Astrocyte (in vitro differentiated cells and primary cell): Measurements from ENCODE around the gene PDE8A. TPM values are rescaled to one million over a fixed set of nuclear protein-coding genes. Genes with fewer than 3 reads are reported as not detected.
A peak's percentile ranks its signal among the peaks of the same experiment; 100 is the strongest.

Experiments used
- DNase-seq: peaks from one replicate; pipeline ENCODE4 v3.0.0-alpha.2; 2010; ENCODE audit warnings: low read depth
- FAIRE-seq: peaks from 2 replicates; lab custom pipeline; 2011; peaks lifted over from hg19 to GRCh38; lab: Jason Lieb, UNC
- H2AFZ ChIP-seq: 2 replicates; pipeline ENCODE4 v1.6.0; 2012; ENCODE audit warnings: low read depth, low read length, inconsistent platforms
- H3K27ac ChIP-seq: 2 replicates; pipeline ENCODE4 v1.5.1; 2011; ENCODE audit warnings: low read depth, low read length, inconsistent platforms
- H3K27me3 ChIP-seq: 2 replicates; pipeline ENCODE4 v1.6.0; 2011; ENCODE audit warnings: low read length, inconsistent platforms; ENCODE audit not compliant: insufficient read depth
- H3K36me3 ChIP-seq: 2 replicates; pipeline ENCODE4 v1.5.1; 2011; ENCODE audit warnings: low read length, inconsistent platforms; ENCODE audit not compliant: insufficient read depth
- H3K4me1 ChIP-seq: 2 replicates; pipeline ENCODE4 v1.5.1; 2011; ENCODE audit warnings: low read length, inconsistent platforms; ENCODE audit not compliant: insufficient read depth
- H3K4me2 ChIP-seq: 2 replicates; pipeline ENCODE4 v1.6.0; 2012; ENCODE audit warnings: low read length, inconsistent platforms
- H3K4me3 ChIP-seq: 2 replicates; pipeline ENCODE4 v1.5.1; 2011; ENCODE audit warnings: low read depth, mild to moderate bottlenecking, low read length, inconsistent platforms; ENCODE audit not compliant: insufficient read depth
- H3K79me2 ChIP-seq: 2 replicates; pipeline ENCODE4 v1.6.0; 2012; ENCODE audit warnings: mild to moderate bottlenecking, low read length, inconsistent platforms; ENCODE audit not compliant: insufficient read depth
- H3K9ac ChIP-seq: 2 replicates; pipeline ENCODE4 v1.6.0; 2012; ENCODE audit warnings: mild to moderate bottlenecking, low read length, inconsistent platforms
- H3K9me3 ChIP-seq: 2 replicates; pipeline ENCODE4 v1.5.1; 2012; ENCODE audit warnings: low read depth, mild to moderate bottlenecking, low read length, inconsistent platforms; ENCODE audit not compliant: insufficient read depth
- H4K20me1 ChIP-seq: 2 replicates; pipeline ENCODE4 v1.6.0; 2012; ENCODE audit warnings: low read length, inconsistent platforms; ENCODE audit not compliant: insufficient read depth
- H3K27ac Mint-ChIP-seq: one replicate; pipeline ENCODE4 v1.8.0; 2021; ENCODE audit warnings: mild to moderate bottlenecking, mixed read lengths; ENCODE audit not compliant: unreplicated experiment
- H3K27me3 Mint-ChIP-seq: one replicate; pipeline ENCODE4 v1.8.0; 2021; ENCODE audit warnings: low read depth, mixed read lengths; ENCODE audit not compliant: unreplicated experiment
- H3K36me3 Mint-ChIP-seq: one replicate; pipeline ENCODE4 v1.8.0; 2021; ENCODE audit warnings: low read depth, mixed read lengths; ENCODE audit not compliant: unreplicated experiment
- H3K4me1 Mint-ChIP-seq: one replicate; pipeline ENCODE4 v1.8.0; 2021; ENCODE audit warnings: low read depth, mixed read lengths; ENCODE audit not compliant: unreplicated experiment
- H3K4me3 Mint-ChIP-seq: one replicate; pipeline ENCODE4 v1.8.0; 2021; ENCODE audit warnings: mild to moderate bottlenecking, moderate library complexity, mixed read lengths; ENCODE audit not compliant: unreplicated experiment
- H3K9me3 Mint-ChIP-seq: one replicate; pipeline ENCODE4 v1.8.0; 2021; ENCODE audit warnings: mild to moderate bottlenecking, mixed read lengths; ENCODE audit not compliant: unreplicated experiment
- EZH2 ChIP-seq: IDR thresholded peaks from 2 replicates; pipeline ENCODE4 v1.6.1; 2012; ENCODE audit warnings: mild to moderate bottlenecking, low read length, inconsistent platforms; ENCODE audit not compliant: insufficient read depth
- total RNA-seq: library from RNA; stranded (reverse); gene quantifications from 2 replicates; pipeline ENCODE4 v1.2.1, GENCODE V29; 2021
- TF ChIP-seq, protein P1 (sequence below): IDR thresholded peaks from 2 replicates; pipeline ENCODE4 v1.5.1; 2011; ENCODE audit warnings: low read depth, mild to moderate bottlenecking, inconsistent platforms, low read length, moderate library complexity; ENCODE audit not compliant: insufficient read depth

Gene PDE8A
- total RNA-seq, 1 donor from 2014 or later = 18.0 TPM

DNA sequence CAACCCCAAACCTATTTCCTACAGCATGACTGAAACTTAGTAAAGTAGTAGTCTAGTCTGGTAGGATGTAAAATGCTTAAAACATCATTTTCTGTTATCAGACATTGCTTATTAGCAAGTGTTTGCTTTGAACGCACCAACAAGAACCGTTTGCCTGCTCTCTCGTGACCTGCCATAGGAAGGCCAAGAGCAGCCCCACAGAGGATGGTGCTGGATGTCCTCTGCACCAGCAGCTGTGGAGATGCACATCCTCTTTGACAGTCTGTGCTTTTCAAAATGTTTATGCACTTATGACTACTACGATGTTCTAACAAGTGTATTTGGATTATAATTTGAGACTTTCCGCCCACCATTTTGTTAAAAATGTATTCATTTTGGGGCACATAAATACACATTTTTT lies 59.6 kb downstream of the PDE8A start:
- Histone ChIP-seq H3K4me1 (peaks cover 2% of the 10 kb centered on the region), H3K36me3 (no peaks in the 10 kb centered on the region), H3K9ac (no peak overlapping the region), H3K27ac (no peak overlapping the region), H3K27me3 (no peaks in the 10 kb centered on the region), H2AFZ (no peak overlapping the region), H3K79me2 (peaks cover 52% of the 10 kb centered on the region), H3K4me2 (no peak overlapping the region), H4K20me1 (peaks cover 5% of the 10 kb centered on the region), H3K9me3 (no peaks in the 10 kb centered on the region), H3K4me3 (no peak overlapping the region)
- DNase-seq = no peak
- no peaks in the 10 kb centered on the region for H3K9me3 Mint-ChIP-seq
- H3K27me3 Mint-ChIP-seq = no peaks in the 10 kb centered on the region
- no peak overlapping the region for H3K27ac Mint-ChIP-seq
- H3K4me3 Mint-ChIP-seq = no peak overlapping the region
- peaks cover 20% of the 10 kb centered on the region for H3K4me1 Mint-ChIP-seq
- no peak for TF ChIP-seq EZH2
- TF ChIP-seq, protein P1, sequence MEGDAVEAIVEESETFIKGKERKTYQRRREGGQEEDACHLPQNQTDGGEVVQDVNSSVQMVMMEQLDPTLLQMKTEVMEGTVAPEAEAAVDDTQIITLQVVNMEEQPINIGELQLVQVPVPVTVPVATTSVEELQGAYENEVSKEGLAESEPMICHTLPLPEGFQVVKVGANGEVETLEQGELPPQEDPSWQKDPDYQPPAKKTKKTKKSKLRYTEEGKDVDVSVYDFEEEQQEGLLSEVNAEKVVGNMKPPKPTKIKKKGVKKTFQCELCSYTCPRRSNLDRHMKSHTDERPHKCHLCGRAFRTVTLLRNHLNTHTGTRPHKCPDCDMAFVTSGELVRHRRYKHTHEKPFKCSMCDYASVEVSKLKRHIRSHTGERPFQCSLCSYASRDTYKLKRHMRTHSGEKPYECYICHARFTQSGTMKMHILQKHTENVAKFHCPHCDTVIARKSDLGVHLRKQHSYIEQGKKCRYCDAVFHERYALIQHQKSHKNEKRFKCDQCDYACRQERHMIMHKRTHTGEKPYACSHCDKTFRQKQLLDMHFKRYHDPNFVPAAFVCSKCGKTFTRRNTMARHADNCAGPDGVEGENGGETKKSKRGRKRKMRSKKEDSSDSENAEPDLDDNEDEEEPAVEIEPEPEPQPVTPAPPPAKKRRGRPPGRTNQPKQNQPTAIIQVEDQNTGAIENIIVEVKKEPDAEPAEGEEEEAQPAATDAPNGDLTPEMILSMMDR = no peak
- no peak for FAIRE-seq
- H3K36me3 Mint-ChIP-seq = peaks cover 2% of the 10 kb centered on the region

DNA sequence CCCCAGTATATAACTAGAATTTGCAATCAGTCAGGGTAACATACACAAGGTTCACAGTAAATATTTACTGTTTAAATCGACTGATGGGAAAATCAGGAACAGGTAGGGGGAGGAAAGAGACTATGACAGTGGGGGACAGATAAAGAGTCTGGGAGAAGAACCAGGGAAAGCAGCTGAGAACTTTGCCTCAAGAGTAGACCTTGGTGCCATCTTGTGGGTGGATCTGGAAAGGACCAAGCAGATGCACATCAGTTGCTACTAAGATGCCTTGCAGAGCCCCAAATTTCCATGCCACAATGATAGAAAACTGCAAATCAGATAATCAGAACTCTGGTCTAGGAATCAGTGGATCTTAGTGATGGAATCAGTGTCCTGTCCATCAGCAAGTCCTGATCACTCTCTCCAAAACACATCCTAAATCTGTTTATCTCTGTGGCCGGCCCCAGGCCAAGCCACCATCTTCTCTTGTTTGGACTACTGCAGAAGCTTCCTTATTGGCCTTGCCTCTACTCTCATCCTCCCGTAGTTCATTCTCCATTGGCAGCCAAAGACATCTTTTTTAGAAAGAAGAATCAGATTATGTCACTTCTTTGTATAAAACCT lies 62.7 kb downstream of the PDE8A start:
- H3K4me3 Mint-ChIP-seq = no peak overlapping the region
- H3K27me3 ChIP-seq = no peaks in the 10 kb centered on the region
- no peaks in the 10 kb centered on the region for H3K9me3 ChIP-seq
- no peaks in the 10 kb centered on the region for H3K27me3 Mint-ChIP-seq
- no peaks in the 10 kb centered on the region for H3K36me3 ChIP-seq
- no peak overlapping the region for H3K4me2 ChIP-seq
- no peaks in the 10 kb centered on the region for H4K20me1 ChIP-seq
- no peaks in the 10 kb centered on the region for H3K9me3 Mint-ChIP-seq
- no peak overlapping the region for H3K9ac ChIP-seq
- H3K4me3 ChIP-seq = no peak overlapping the region
- H3K27ac Mint-ChIP-seq = no peak overlapping the region
- peak; percentile 29 for FAIRE-seq
- H3K79me2 ChIP-seq = peaks cover 46% of the 10 kb centered on the region
- H3K4me1 ChIP-seq = peaks cover 25% of the 10 kb centered on the region
- H3K27ac ChIP-seq = no peak overlapping the region
- peak; percentile 47 for DNase-seq
- TF ChIP-seq, protein P1 = peak; percentile 64
- no peak for TF ChIP-seq EZH2
- peaks cover 25% of the 10 kb centered on the region for H3K4me1 Mint-ChIP-seq
- no peak overlapping the region for H2AFZ ChIP-seq
- peaks cover 2% of the 10 kb centered on the region for H3K36me3 Mint-ChIP-seq

DNA sequence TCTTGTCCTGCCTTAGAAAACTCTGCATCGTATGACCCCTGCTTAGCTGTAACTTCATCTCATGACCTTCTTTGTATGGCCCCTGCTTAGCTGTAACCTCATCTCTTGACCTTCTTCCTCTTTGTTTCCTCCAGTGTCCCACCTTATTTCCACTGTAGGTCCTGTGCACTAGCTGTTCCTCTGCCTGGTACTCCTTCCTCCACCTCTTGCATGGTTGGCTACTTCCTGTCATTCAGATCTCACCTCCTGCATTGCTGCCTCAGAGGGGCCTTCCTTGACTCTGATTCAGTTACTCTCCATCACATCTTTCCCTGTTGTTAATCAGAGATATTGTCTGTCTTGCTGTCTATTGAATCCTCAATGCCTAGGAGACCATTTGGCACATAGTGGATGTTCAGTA lies 63.2 kb downstream of the PDE8A start:
- Mint-ChIP-seq H3K27ac (no peak overlapping the region), H3K27me3 (no peaks in the 10 kb centered on the region), H3K4me1 (peaks cover 21% of the 10 kb centered on the region), H3K36me3 (peaks cover 2% of the 10 kb centered on the region), H3K4me3 (no peak overlapping the region), H3K9me3 (no peaks in the 10 kb centered on the region)
- Histone ChIP-seq H3K4me2 (no peak overlapping the region), H3K79me2 (peaks cover 47% of the 10 kb centered on the region), H3K9me3 (no peaks in the 10 kb centered on the region), H3K36me3 (no peaks in the 10 kb centered on the region), H3K4me3 (no peak overlapping the region), H2AFZ (no peak overlapping the region), H3K27ac (no peak overlapping the region), H3K9ac (no peak overlapping the region), H3K27me3 (no peaks in the 10 kb centered on the region), H4K20me1 (no peaks in the 10 kb centered on the region), H3K4me1 (peaks cover 25% of the 10 kb centered on the region)
- no peak for DNase-seq
- no peak for FAIRE-seq
- TF ChIP-seq EZH2 = no peak
- TF ChIP-seq, protein P1 = no peak
